Stimulated activated CD4-positive, alpha-beta T cell treated with anti-CD3 and anti-CD28 coated beads, Interleukin-1b, Interleukin-23, amount 100 ng/mL, for 48 hours (primary cell): ENCODE measurements around the gene PLPP4.

Source experiments
- DNase-seq: peaks from one replicate; pipeline ENCODE4 v3.0.0-alpha.2; 2020

PLPP4 gene

DNA sequence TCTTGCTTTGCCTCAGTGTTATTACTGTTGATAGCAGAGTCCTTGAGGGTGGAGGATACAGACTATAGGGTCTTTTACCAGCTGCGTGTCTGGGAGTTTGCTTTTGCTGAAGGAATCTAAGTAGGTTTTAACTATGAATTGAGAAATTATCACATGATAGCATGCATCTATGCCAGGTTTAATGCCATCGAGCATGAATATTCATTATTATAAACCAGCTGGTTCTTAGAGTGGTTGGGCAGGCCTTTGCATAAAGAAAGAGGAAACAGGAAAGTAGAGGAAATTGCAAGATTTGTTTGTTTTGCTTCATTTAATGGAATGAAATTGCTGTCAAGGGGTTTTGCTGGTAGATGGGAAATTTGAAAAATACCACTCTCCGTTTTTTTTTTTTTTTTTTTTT is 70.7 kb downstream of the PLPP4 start:
- DNase-seq: no peak

DNA sequence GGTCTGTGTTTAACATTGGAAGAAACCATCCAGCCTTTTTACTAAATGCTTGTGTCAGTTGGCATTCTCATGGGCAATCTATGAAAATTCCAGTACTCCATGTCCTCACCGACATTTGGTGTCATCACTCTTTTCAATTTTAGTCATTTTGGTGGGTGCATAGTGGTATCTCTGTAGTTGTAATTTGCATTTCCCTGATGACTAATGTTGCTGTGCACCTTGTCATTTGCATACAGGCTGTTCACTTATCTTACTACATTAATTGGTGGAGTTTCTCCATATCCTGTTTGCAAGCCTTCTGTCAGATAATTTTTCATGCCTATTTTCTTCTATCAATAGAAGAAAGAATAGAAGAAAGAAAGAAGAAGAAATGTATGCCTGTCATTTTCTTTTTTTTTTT is 73.7 kb downstream of the PLPP4 start:
- no peak for DNase-seq

DNA sequence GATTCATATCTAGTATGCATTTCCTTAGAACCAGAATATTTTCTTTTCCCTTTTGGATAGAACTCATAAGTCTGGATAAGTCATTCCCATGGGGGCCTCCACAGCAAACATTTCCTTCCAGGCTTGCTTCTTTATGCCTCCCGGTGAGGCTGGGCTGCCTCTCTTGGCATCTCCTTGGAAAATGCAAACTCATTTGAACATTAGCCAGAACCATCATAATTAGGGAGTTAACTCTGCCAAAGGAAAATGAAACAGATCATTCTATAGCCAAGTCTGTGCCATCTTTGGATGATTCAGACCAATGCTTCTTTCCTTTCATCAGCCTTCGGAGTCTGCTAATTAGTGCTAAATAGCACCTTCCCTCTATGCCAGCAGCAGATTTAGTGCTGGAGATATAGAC is 81.1 kb downstream of the PLPP4 start:
- no peak for DNase-seq

DNA sequence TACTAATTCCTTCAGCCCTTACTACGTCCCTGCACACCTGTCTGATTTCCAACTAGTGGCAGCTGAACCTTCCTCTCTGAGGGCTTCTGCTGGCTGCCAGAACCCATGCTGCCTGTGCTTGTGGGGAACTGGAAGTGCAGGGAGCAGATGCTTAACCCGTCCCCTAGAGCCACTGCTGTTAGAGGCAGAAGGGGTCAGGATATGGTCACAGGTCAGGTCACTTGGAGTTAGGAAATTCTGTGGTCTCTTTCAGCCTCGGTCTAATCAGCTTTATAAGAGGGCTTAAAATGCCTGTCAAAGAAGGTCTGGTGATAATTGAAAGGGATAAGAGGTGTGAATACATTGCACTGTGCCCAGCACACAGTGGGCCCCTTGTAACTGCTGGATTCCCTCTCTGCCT is 82.0 kb downstream of the PLPP4 start:
- no peak for DNase-seq

DNA sequence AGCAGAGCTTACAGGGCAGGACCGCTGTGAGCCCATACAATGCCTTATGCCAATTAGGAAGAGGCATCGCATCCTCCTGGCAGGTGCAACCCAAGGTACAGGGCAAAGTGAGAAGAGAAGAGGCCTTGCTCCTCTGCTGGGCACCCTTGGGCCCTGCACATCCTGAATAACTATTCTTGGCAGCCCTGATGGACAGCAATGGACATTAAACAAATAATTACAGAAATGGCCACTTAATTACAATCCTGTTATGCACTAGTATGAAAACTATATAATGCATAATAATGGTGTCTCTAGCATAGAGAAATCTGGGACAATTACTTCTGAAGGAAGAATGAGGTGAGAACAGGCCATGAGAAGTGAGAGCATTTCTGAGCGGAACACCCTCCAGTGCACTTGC is 83.5 kb downstream of the PLPP4 start:
- no peak for DNase-seq

DNA sequence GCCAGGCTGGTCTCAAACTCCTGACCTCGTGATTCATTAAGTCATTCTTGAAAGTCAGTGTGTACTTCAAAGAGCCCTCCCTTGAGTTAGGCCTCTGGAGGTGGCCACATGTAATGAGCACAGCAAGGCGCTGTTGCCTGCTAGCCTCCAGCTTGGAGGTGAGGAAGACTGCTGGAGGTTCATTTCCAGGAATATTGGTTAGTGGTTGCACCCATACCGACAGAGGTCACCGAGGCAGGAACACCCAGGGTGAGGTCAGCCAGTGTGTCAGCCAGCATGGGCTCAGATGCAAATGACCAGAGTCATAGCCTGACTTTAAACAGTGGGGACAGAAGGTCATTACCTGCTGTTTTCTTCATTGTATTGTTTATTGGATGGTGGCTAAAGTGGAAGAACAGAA is 85.0 kb downstream of the PLPP4 start:
- DNase-seq: no peak

DNA sequence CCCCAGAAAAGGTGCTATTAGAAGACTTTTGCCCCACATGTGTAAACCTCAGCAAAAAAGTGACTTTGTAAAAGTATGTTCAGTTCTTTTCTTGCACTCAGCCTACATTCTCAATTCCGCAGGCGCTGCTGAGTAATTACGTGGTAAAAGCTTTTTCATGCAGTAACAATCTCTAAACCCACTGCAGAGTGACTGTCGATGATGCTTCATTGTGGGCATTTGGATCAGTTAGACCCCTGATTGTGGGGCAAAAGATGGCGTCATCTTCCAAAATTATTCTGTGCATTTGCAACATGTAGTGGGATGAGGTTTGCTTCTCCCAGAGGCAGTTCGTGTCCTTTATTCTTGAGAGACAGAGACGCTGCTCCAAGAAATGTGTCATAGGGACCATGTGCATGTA is 85.6 kb downstream of the PLPP4 start:
- no peak for DNase-seq

DNA sequence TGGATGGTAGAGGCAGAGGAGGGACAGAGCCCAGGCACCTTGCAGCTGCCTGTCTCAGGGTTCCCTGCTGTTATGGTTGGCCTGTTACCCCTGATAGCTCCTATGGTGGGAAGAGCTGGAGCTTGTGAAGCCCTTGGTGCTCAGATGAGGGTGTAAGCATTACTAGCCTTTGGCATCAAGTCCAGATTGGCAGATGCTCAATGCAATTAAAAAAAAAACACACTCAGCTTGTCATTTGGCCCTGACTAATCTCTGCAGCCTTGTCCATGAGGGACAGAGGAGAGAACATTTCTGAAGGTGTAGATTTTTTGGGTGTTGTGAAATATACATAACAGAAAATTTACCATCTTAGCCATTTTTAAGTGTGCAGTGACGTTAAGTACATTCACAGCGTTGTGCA is 86.3 kb downstream of the PLPP4 start:
- DNase-seq: no peak

DNA sequence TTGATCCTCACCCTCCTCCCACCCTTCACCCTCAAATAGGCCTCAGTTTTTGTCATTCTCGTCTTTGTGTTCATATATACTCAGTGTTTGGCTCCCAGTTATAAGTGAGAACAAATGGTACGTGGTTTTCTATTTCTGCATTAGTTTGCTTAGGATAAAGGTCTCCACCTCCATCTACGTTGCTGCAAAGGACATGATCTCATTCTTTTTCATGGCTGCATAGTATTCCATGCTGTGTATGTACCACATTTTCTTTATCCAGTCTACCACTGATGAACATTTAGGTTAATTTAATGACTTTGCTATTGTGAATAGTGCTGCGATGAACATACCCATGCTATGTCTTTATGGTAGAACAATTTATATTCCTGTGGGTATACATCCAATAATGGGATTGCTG is 91.2 kb downstream of the PLPP4 start:
- no peak for DNase-seq

DNA sequence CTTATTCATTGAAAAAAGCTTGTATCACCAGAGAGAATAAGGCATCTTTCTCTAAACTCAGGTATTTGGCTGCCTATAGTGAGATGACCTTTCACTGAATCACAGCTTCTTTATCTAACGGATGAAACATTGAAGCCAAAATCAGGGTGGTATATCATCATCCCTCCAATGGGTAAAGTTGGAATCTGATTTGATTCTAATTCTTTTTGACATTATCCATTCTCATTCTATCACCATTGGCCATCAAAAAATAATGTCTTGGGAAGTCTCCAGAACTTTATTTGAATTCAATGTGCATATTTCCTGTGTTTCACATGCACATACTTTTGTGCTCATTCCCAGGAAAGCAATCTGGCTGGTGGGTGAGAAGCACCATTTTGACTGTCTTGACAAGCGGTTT is 95.2 kb downstream of the PLPP4 start:
- no peak for DNase-seq

DNA sequence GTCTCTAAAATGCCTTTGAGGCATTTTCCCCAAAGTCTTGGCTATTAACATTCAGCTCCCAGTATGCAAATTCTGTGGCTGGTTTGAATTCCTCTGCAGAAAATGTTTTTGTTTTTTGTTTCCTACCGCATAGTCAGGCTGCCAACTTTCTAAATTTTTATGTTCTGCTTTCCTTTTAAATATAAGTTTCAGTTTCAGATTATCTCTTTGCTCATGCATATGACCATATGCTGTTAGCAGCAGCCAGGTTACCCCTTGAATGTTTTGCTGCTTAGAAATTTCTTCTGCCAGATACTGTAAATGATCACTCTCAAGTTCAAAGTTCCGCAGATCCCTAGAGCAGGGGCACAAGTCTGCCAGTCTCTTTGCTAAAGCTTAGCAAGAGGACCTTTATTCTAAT is 96.9 kb downstream of the PLPP4 start:
- no peak for DNase-seq

DNA sequence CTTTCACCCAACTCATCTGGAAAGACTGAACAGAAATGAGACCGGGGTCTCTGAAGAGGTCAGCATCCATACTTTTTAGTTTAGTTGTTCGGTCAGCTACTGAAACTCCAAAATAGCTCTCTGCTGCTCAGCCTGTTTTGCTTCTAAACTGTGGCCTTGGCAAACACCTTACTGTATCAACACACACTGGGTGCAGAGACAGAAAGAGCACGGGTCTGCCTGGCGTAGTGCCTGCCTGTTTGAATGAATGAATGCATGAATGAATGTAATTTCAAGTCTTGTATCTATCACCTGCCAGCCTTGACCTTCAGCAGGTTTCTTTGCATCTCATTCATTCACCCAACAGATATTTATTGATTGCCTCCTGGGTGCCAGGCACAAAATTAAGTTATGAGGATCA is 98.4 kb downstream of the PLPP4 start:
- no peak for DNase-seq

DNA sequence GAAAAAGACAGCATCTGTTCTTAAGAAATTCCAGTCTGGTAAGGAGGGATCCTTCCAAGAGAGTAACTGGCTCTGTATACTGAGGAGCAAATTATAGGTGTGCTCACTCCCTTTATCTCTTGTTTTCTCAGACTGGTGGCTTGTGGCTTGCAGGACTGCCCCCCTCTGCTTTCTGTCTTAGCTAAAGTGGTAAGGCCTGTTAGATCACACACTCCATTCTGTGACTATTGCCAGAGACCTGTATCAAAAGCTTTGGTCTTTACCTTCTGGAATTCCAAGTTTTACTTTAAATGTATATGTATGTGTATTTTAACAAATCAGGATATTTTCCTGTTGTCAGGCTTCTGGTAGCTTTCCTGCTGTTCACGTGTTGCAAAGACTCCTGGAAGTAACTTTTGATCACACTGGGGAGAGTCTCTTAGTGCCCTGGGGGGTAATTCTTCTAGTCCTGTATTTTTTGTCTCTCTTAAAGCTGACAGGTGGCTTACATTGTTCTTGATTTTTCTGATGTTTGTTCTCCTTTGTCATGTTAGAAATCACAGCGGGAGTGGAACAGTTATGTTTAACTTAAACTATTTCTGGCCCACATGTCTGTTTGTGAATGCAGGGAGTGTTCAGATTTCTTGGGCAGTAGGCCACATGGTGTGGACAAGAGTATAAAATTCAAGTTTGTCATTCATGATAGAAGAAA is 99.0 kb downstream of the PLPP4 start:
- no peak for DNase-seq

DNA sequence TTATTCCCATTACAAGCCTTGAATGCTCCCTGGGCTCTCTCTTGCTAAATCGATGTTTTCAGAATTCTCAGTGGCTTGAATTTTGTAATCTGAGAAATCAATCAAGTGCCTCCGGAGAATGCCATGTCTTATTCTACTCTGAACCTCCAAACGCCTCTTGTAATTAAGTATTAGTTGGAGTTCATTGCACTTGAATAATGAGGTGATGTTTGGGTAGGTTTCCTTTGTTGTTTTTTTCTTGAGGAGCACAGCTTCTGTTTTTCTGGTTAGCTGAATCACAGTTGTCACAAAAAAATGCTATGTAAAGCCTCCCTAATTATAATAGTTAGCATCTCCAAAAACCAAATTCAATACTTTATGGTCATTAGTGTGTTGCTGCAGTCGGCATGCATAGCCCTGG is 100.3 kb downstream of the PLPP4 start:
- DNase-seq: no peak

DNA sequence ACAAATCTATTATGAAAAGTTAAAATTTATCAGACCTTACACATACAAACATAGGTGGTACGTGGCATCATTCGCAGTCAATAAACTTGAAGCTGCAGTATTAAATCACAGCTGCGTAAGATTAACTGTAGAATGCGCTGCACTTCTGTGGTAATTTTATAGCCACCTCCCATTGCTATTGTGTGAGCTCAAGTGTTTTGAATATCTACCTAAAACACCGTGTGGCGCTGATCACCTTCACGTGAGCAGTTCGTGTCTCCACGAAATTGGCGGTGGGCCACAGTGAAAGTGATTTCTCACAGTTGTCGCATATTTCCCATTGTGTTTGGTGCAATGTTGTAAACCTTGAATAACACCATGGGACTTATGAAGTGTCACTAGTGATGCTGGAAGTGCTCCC is 102.8 kb downstream of the PLPP4 start:
- DNase-seq: no peak

DNA sequence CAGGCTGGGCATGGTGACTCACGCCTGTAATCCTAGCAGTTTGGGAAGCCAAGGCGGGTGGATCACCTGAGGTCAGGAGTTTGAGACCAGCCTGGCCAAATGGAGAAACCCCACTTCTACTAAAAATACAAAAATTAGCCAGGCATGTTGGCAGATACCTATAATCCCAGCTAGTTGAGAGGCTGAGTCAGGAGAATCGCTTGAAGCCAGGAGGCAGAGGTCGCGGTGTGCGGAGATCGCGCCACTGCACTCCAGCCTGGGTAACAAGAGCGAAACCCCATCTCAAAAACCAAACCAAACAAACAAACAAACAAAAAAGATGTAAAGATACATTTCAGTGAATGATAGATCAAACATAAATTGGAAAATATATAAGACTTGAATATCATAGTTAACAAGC is 105.9 kb downstream of the PLPP4 start:
- DNase-seq: no peak

DNA sequence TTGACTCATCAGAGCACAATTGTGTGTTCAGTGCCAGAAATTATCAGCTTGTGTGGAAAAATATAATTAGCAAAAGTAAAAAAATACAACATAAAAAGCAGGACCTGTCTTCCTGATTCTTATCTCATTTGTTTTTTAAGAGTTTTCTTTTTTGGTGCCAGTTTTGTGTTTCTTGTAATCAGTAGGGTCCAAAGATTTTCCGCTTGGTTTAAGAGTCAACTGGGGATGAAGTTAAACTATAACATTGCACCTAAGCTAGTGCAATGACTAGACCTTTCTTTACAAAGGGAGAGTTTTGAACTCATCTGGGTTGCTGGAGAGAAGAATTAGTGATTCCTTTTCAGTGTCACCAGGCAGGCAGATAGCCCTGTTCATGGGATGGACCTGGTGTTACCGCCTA is 113.4 kb downstream of the PLPP4 start:
- DNase-seq: no peak

DNA sequence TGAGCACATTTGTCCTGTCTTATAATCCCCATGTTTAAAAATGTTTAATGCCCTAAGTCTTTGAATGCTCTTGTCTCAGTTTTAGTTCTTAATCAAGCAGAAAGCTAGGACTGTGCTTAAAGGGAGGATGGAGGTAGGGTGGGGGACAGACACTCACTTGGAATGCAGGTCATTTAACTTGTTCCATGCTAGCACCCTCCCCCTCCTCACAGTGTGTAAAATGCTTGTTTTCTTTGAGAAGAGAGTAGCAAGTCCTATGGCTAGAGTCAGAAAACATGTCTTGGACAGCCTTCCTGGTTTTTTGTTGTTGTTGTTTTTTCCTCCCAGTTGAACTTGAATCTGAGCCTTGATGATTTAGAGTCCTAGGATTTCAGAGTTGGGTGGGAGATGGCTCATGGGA is 114.2 kb downstream of the PLPP4 start:
- no peak for DNase-seq

DNA sequence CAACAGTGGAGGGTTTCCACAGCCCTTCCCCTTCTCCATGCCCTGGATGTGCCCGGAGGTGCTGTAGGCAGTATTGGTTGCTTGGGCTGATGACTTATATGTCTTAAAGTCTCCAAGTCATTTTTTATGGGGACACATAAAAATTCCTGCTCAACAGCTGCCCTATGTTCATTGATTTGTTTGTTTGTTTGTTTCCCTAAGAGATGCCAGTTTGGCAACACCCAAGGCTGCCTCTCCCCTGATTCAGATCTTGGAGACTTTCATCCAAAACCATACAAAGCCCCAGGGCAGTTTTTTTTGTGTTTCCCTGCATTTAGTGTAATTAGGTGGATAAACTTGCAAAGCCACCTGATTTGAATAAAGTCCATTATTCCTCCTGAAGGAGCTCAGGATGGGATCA is 115.3 kb downstream of the PLPP4 start:
- no peak for DNase-seq

DNA sequence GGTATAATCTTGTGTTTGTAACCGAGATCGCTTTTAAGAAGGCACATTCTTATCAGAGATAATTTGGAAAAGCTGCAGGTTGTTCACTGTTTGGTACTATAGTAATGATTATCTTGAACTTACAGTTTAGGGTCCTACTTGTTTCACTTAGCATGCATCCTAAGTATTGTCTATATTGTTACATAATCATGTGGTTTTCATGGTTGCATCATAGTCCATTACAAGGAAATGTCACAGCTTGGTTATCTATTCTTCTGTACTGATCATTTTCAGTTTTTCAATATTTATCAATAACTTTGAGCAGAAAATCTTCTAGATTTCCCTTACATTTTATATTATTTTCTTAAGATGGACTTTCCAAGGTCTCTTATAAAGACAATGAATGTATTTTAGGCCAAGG is 116.3 kb downstream of the PLPP4 start:
- DNase-seq: no peak

DNA sequence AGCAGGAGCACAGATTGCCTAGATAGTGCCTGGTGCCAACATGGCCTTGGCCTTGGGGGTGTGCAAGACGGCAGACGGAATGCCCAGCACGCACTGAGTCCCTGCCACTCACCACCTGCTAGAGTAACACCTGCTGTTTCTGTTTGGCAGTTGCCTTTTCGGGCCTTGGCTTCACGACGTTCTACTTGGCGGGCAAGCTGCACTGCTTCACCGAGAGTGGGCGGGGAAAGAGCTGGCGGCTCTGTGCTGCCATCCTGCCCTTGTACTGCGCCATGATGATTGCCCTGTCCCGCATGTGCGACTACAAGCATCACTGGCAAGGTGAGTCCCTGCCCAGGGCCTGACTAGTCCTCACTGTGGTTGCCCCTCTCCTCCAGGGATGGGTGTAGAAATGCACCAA is 118.0 kb downstream of the PLPP4 start:
- no peak for DNase-seq

DNA sequence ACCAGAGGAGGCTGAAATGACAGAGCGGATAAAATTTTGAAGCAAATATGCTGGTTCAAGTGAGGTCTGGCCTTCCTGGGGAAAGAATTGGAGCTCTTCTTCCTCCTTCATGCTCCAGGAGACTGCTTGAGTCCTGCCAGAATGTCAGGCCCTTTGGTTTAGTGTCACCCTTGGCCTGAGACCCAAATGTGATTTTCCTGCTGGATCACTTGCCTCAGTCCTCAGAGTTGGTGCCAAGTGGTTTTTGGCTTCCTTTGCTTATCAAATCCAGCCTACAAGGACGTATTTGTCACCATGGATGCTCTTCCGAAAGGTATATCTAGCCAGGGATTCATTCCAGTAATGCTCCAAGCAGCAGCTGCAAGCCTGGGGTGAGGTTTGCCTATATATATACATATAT is 118.4 kb downstream of the PLPP4 start:
- no peak for DNase-seq

DNA sequence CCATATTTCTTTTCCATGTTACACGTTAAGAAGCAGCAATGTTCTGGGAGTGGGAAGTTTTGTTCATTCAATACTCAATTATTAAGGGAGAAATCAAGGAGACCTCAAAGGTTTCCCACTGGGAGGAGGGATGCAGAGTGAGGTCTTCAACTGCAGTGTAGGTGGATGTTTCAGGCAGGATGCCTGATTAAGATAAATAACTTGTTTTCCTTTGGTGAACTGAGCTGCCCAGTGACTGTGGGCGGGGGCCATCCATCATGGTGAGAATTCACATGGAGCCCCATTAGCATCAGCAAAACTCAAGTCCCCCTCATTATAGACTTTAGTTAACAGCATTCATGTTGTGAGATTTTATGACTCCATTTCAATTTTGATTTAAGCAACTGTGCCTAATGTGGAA is 121.1 kb downstream of the PLPP4 start:
- no peak for DNase-seq

DNA sequence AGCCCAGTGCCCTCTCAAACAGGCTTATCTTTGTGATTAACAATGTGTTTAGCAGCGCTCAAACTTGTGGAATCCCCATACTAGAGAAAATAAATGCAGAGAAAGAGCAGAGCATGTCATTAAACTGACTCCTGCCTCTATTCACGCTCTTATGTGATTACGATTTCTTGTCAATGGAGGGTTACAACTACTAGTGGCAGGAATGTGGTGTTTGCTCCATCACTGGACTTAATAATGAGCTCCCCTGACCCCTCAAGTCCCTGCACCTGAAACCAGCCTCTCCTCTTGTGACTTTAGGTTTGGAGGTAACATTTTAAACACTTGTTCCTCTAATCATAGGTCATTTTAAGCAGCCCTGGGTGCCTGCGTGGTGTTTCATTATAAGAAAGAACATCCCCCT is 121.9 kb downstream of the PLPP4 start:
- no peak for DNase-seq

DNA sequence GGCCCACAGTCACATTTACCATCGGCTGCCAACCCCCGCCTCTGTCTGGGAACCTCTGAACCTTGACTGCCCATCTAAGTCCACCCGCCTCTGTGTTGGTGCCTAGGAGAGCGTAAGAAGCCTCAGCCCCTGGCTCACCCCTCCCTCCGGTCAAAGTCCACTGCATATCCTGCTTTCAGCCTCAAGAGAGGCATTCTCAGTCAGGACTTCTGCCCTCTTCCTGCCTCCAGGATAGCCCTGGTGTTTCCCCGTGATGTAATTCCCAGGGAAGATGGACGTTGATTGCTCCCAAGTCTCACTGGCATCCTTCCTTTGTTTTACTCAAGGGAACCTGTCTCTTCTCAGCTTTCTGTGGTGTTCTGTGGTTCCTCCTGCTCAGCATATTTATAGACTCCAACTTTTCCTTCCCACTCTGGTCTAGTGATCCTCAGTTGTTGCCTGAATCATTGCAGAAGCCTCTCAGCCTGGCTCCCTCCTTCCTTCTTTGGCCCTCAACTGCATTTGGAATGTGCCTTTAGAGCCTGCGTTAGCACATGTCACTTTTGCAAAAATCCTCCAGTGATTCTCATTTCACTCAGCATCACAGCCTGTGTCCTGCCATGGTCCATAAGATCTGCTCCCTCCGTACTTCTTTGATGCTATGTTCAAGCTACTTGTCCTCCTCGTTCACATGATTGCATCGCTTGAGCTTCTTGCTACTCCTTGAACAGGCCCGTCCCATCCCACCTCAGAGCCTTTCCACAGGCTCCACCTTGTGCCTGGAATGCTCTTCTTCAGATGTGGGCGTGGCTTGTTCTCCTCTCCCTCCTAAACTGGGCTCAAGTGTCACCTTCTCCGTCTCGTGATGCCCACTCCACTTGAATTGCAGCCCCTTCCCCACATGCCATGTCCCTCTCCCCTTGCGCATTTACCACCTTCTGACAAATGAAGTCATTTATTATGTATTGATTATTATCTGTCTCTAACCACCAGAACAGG is 124.2 kb downstream of the PLPP4 start:
- DNase-seq: no peak
